Astrocyte (in vitro differentiated cells and primary cell): ENCODE results near the gene WASF2. TPM values are rescaled to one million over a fixed set of nuclear protein-coding genes. Genes with fewer than 3 reads are reported as not detected.

Experiments used
- DNase-seq: peaks from one replicate; pipeline ENCODE4 v3.0.0-alpha.2; 2010; ENCODE audit warnings: low read depth
- FAIRE-seq: peaks from 2 replicates; lab custom pipeline; 2011; peaks lifted over from hg19 to GRCh38; lab: Jason Lieb, UNC
- H2AFZ ChIP-seq: 2 replicates; pipeline ENCODE4 v1.6.0; 2012; ENCODE audit warnings: low read depth, low read length, inconsistent platforms
- H3K27ac ChIP-seq: 2 replicates; pipeline ENCODE4 v1.5.1; 2011; ENCODE audit warnings: low read depth, low read length, inconsistent platforms
- H3K27me3 ChIP-seq: 2 replicates; pipeline ENCODE4 v1.6.0; 2011; ENCODE audit warnings: low read length, inconsistent platforms; ENCODE audit not compliant: insufficient read depth
- H3K36me3 ChIP-seq: 2 replicates; pipeline ENCODE4 v1.5.1; 2011; ENCODE audit warnings: low read length, inconsistent platforms; ENCODE audit not compliant: insufficient read depth
- H3K4me1 ChIP-seq: 2 replicates; pipeline ENCODE4 v1.5.1; 2011; ENCODE audit warnings: low read length, inconsistent platforms; ENCODE audit not compliant: insufficient read depth
- H3K4me2 ChIP-seq: 2 replicates; pipeline ENCODE4 v1.6.0; 2012; ENCODE audit warnings: low read length, inconsistent platforms
- H3K4me3 ChIP-seq: 2 replicates; pipeline ENCODE4 v1.5.1; 2011; ENCODE audit warnings: low read depth, mild to moderate bottlenecking, low read length, inconsistent platforms; ENCODE audit not compliant: insufficient read depth
- H3K79me2 ChIP-seq: 2 replicates; pipeline ENCODE4 v1.6.0; 2012; ENCODE audit warnings: mild to moderate bottlenecking, low read length, inconsistent platforms; ENCODE audit not compliant: insufficient read depth
- H3K9ac ChIP-seq: 2 replicates; pipeline ENCODE4 v1.6.0; 2012; ENCODE audit warnings: mild to moderate bottlenecking, low read length, inconsistent platforms
- H3K9me3 ChIP-seq: 2 replicates; pipeline ENCODE4 v1.5.1; 2012; ENCODE audit warnings: low read depth, mild to moderate bottlenecking, low read length, inconsistent platforms; ENCODE audit not compliant: insufficient read depth
- H4K20me1 ChIP-seq: 2 replicates; pipeline ENCODE4 v1.6.0; 2012; ENCODE audit warnings: low read length, inconsistent platforms; ENCODE audit not compliant: insufficient read depth
- H3K27ac Mint-ChIP-seq: one replicate; pipeline ENCODE4 v1.8.0; 2021; ENCODE audit warnings: mild to moderate bottlenecking, mixed read lengths; ENCODE audit not compliant: unreplicated experiment
- H3K27me3 Mint-ChIP-seq: one replicate; pipeline ENCODE4 v1.8.0; 2021; ENCODE audit warnings: low read depth, mixed read lengths; ENCODE audit not compliant: unreplicated experiment
- H3K36me3 Mint-ChIP-seq: one replicate; pipeline ENCODE4 v1.8.0; 2021; ENCODE audit warnings: low read depth, mixed read lengths; ENCODE audit not compliant: unreplicated experiment
- H3K4me1 Mint-ChIP-seq: one replicate; pipeline ENCODE4 v1.8.0; 2021; ENCODE audit warnings: low read depth, mixed read lengths; ENCODE audit not compliant: unreplicated experiment
- H3K4me3 Mint-ChIP-seq: one replicate; pipeline ENCODE4 v1.8.0; 2021; ENCODE audit warnings: mild to moderate bottlenecking, moderate library complexity, mixed read lengths; ENCODE audit not compliant: unreplicated experiment
- H3K9me3 Mint-ChIP-seq: one replicate; pipeline ENCODE4 v1.8.0; 2021; ENCODE audit warnings: mild to moderate bottlenecking, mixed read lengths; ENCODE audit not compliant: unreplicated experiment
- EZH2 ChIP-seq: IDR thresholded peaks from 2 replicates; pipeline ENCODE4 v1.6.1; 2012; ENCODE audit warnings: mild to moderate bottlenecking, low read length, inconsistent platforms; ENCODE audit not compliant: insufficient read depth
- total RNA-seq: library from RNA; stranded (reverse); gene quantifications from 2 replicates; pipeline ENCODE4 v1.2.1, GENCODE V29; 2021
- TF ChIP-seq, protein P1 (sequence below): IDR thresholded peaks from 2 replicates; pipeline ENCODE4 v1.5.1; 2011; ENCODE audit warnings: low read depth, mild to moderate bottlenecking, inconsistent platforms, low read length, moderate library complexity; ENCODE audit not compliant: insufficient read depth

The WASF2 gene
- total RNA-seq, 1 donor from 2014 or later: 86.9 TPM

DNA sequence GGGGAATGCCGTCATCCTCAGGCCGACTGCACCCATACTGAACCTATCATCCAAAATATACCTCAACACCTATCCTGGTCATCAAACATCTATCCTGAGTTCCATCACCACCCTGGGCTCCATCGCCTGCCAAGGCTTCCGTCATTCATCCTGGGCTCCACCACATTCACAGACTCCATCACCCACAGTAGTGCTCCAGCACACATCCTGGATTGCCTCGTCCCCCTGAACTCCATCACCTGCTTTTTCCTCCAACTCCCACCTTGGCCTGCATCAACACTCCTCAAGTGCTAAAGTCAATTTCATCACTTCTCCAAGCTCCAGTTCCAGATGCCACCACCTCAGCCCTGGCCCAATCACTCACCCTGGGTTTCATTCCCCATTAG is 131.0 kb downstream of the WASF2 start:
- no peaks in the 10 kb centered on the region for H3K4me1 Mint-ChIP-seq
- no peak for DNase-seq
- TF ChIP-seq EZH2: no peak
- TF ChIP-seq, protein P1, sequence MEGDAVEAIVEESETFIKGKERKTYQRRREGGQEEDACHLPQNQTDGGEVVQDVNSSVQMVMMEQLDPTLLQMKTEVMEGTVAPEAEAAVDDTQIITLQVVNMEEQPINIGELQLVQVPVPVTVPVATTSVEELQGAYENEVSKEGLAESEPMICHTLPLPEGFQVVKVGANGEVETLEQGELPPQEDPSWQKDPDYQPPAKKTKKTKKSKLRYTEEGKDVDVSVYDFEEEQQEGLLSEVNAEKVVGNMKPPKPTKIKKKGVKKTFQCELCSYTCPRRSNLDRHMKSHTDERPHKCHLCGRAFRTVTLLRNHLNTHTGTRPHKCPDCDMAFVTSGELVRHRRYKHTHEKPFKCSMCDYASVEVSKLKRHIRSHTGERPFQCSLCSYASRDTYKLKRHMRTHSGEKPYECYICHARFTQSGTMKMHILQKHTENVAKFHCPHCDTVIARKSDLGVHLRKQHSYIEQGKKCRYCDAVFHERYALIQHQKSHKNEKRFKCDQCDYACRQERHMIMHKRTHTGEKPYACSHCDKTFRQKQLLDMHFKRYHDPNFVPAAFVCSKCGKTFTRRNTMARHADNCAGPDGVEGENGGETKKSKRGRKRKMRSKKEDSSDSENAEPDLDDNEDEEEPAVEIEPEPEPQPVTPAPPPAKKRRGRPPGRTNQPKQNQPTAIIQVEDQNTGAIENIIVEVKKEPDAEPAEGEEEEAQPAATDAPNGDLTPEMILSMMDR: no peak
- Histone ChIP-seq H3K79me2 (no peaks in the 10 kb centered on the region), H3K36me3 (peaks cover 3% of the 10 kb centered on the region), H3K4me2 (no peak overlapping the region), H4K20me1 (no peaks in the 10 kb centered on the region), H3K4me3 (no peak overlapping the region), H3K9ac (no peak overlapping the region), H3K4me1 (no peaks in the 10 kb centered on the region), H2AFZ (no peak overlapping the region), H3K27ac (no peak overlapping the region), H3K27me3 (no peaks in the 10 kb centered on the region), H3K9me3 (no peaks in the 10 kb centered on the region)
- H3K27me3 Mint-ChIP-seq: peaks cover 33% of the 10 kb centered on the region
- H3K36me3 Mint-ChIP-seq: peaks cover 37% of the 10 kb centered on the region
- H3K9me3 Mint-ChIP-seq: no peaks in the 10 kb centered on the region
- H3K4me3 Mint-ChIP-seq: no peak overlapping the region
- H3K27ac Mint-ChIP-seq: no peak overlapping the region
- FAIRE-seq: no peak

DNA sequence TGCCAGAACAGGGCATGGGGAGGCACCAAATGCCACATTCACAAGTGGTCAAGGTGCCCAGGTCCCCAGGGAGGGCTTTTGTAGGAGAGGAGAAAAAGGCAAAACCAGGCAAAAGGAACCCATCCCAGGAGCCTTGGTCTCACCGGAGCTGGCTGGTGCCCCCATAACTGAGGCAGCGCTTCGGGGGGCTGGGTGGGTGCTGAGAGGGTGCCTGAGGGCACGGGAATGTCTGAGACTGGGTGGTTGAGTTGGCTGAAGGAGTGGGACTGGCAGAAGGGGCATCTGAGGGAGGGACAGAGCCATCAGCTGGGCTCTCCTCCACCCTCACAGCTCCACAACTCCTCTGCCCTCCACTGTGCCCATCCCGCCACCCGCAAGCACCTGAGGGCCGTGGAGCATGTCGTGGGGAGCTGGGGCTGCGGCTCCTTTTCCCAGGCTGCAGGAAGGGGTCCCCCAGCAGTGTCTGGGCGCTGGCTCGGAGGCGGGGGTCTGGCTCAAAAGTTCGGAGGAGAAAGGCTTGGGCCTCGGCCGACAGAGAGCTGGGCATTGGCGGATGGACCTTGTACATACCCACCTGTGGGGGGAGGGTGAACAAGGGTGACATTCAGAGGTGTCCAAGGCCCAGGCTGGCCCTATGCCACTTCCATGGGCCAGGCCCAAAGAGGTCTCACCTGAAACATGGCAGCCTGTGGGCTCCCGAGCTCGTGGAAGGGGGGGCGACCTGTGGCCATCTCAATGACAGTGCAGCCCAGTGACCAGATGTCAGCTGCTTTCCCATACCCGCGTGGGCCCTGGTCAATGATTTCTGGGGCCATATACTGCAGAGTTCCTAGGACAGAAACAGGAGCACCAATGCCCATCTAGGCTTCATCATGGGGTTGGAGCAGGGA is 131.7 kb downstream of the WASF2 start:
- Histone ChIP-seq H2AFZ (no peak overlapping the region), H3K27me3 (no peaks in the 10 kb centered on the region), H3K9ac (no peak overlapping the region), H3K4me1 (no peaks in the 10 kb centered on the region), H3K27ac (no peak overlapping the region), H3K79me2 (no peaks in the 10 kb centered on the region), H3K9me3 (no peaks in the 10 kb centered on the region), H3K4me2 (no peak overlapping the region), H3K36me3 (peaks cover 3% of the 10 kb centered on the region), H3K4me3 (no peak overlapping the region), H4K20me1 (no peaks in the 10 kb centered on the region)
- H3K36me3 Mint-ChIP-seq: peaks cover 32% of the 10 kb centered on the region
- no peak overlapping the region for H3K27ac Mint-ChIP-seq
- DNase-seq: no peak
- no peaks in the 10 kb centered on the region for H3K4me1 Mint-ChIP-seq
- TF ChIP-seq EZH2: no peak
- TF ChIP-seq, protein P1: no peak
- no peak overlapping the region for H3K4me3 Mint-ChIP-seq
- no peaks in the 10 kb centered on the region for H3K9me3 Mint-ChIP-seq
- no peak for FAIRE-seq
- peaks cover 33% of the 10 kb centered on the region for H3K27me3 Mint-ChIP-seq
